HEK293T (cell line): ENCODE results near the gene CELA2B.

Experiments
- FOXA1 ChIP-seq: fragments of 450-650 bp; IDR thresholded peaks from 2 replicates; pipeline ENCODE4 v1.6.1; 2016; ENCODE audit warnings: mild to moderate bottlenecking
- FOXM1 ChIP-seq: fragments of 450-650 bp; IDR thresholded peaks from 2 replicates; pipeline ENCODE4 v1.6.1; 2017; ENCODE audit warnings: mild to moderate bottlenecking, borderline replicate concordance
- HDGF ChIP-seq: fragments of 450-650 bp; IDR thresholded peaks from 2 replicates; pipeline ENCODE4 v1.6.1; 2017; ENCODE audit warnings: antibody characterized with exemption, borderline replicate concordance
- ZNF384 ChIP-seq: fragments of 450-650 bp; IDR thresholded peaks from 2 replicates; pipeline ENCODE4 v1.6.1; 2016

DNA sequence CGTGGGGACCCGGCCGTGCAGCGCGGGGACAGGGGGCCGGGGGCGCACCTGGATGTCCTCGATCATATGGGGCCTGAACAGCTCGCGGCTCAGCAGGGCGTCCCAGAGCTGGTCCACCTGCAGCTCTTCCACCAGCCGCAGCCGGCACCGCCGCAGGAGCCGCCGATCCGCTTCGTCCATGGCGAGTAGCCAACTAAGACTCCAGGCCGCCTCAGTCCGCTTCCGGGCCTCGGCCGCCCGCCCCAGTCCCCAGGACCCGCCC, 48.0 kb downstream of the CELA2B start, which contains the start of gene CASP9:
- TF ChIP-seq FOXM1 (no peak), ZNF384 (no peak), FOXA1 (no peak), HDGF (no peak)
